GM23248 (cell line): ENCODE results near the gene NRDE2.
"Not testable (repeated sequence)": the region's sequence is repeated elsewhere in the genome, so short reads cannot be mapped to it uniquely, and the experiment has no call there.

Experiments used
- EZH2 ChIP-seq: fragments of 200-600 bp; sonication (generic); IDR thresholded peaks from 2 replicates; pipeline ENCODE4 v1.6.1; 2018; ENCODE audit warnings: antibody characterized with exemption, mild to moderate bottlenecking; ENCODE audit not compliant: insufficient read depth, poor library complexity, severe bottlenecking
- EZH2phosphoT487 ChIP-seq: fragments of 200-600 bp; sonication (generic); IDR thresholded peaks from 2 replicates; pipeline ENCODE4 v1.6.1; 2018; ENCODE audit warnings: antibody characterized with exemption, moderate library complexity, mild to moderate bottlenecking, low read depth; ENCODE audit not compliant: insufficient read depth

- not testable (repeated sequence) for TF ChIP-seq EZH2, EZH2phosphoT487
These were observed 84.3 kb downstream of the NRDE2 start for GRCh38 chr14:90247441-90247840.
